Measurements from ENCODE around the gene USP24.

USP24 gene, protein sequence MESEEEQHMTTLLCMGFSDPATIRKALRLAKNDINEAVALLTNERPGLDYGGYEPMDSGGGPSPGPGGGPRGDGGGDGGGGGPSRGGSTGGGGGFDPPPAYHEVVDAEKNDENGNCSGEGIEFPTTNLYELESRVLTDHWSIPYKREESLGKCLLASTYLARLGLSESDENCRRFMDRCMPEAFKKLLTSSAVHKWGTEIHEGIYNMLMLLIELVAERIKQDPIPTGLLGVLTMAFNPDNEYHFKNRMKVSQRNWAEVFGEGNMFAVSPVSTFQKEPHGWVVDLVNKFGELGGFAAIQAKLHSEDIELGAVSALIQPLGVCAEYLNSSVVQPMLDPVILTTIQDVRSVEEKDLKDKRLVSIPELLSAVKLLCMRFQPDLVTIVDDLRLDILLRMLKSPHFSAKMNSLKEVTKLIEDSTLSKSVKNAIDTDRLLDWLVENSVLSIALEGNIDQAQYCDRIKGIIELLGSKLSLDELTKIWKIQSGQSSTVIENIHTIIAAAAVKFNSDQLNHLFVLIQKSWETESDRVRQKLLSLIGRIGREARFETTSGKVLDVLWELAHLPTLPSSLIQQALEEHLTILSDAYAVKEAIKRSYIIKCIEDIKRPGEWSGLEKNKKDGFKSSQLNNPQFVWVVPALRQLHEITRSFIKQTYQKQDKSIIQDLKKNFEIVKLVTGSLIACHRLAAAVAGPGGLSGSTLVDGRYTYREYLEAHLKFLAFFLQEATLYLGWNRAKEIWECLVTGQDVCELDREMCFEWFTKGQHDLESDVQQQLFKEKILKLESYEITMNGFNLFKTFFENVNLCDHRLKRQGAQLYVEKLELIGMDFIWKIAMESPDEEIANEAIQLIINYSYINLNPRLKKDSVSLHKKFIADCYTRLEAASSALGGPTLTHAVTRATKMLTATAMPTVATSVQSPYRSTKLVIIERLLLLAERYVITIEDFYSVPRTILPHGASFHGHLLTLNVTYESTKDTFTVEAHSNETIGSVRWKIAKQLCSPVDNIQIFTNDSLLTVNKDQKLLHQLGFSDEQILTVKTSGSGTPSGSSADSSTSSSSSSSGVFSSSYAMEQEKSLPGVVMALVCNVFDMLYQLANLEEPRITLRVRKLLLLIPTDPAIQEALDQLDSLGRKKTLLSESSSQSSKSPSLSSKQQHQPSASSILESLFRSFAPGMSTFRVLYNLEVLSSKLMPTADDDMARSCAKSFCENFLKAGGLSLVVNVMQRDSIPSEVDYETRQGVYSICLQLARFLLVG (N-terminal part only)

DNA sequence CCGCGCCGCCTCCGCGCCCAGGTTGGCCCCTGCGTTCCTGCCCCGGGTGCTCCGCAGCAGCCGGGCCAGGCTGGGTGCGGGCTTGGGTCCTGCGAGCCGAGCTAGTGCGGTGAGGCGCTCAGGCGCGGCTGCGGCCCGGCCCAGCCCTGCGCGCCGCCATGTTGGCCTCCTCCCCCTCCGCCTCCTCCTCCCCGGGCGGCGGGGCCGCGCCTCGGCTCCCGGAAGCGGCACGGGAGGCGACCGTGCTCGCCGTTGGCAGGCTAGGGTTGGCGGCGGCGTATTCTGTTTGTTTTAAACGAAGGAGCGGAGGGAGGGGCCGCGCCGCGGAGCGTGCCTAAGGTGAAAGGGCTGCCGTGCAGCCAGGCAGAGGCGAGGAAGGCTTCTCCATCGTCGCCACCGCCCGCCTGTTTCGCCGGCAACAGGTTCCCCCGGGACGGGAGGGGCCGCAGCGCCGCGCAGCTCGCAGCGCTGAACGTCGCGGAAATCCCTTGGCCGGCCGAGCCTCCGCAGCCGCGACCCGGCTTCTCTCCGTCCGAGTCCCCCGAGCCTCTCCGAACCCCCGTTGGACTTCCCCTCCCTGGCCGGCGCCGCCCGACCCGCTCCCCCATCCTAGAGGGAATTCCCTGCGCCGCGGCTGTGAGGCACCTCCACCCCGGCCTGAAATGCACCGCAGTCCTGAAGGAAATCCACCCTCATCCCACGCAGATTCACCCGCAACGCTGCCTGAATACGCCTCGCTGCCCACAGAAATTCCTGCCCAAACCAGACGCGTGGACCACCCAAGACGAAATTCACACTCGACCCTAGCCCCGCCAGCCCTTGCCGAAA, at the start of gene USP24:
Gene USP24, minus strand, starts transcription at position 171 of the 828 bp plus-strand sequence. CDS start 251 bp downstream, outside the sequence.
- H3K4me1 ChIP-seq (ENCODE audit: control insufficient read depth in 1 of 2, insufficient read depth in 1 of 2, low read depth in 1 of 2, low read length in 1 of 2), result peaks cover 64 to 65% of the 10 kb centered on the region in 2 experiments
- peak within 1 kb of the TSS; percentile 90 for H3K27ac ChIP-seq
- H3K4me3 ChIP-seq (ENCODE audit: low read depth in 1 of 2, low read length in 1 of 2), result peak within 1 kb of the TSS; percentile 77 to 93
- TF ChIP-seq, protein P1, sequence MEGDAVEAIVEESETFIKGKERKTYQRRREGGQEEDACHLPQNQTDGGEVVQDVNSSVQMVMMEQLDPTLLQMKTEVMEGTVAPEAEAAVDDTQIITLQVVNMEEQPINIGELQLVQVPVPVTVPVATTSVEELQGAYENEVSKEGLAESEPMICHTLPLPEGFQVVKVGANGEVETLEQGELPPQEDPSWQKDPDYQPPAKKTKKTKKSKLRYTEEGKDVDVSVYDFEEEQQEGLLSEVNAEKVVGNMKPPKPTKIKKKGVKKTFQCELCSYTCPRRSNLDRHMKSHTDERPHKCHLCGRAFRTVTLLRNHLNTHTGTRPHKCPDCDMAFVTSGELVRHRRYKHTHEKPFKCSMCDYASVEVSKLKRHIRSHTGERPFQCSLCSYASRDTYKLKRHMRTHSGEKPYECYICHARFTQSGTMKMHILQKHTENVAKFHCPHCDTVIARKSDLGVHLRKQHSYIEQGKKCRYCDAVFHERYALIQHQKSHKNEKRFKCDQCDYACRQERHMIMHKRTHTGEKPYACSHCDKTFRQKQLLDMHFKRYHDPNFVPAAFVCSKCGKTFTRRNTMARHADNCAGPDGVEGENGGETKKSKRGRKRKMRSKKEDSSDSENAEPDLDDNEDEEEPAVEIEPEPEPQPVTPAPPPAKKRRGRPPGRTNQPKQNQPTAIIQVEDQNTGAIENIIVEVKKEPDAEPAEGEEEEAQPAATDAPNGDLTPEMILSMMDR (IDR thresholded peaks at IDR 0.05), result no peak
- H3K36me3 ChIP-seq, result no peaks in the 10 kb centered on the region
- H3K27me3 ChIP-seq, result no peaks in the 10 kb centered on the region
- no peaks in the 10 kb centered on the region for H3K9me3 ChIP-seq

DNA sequence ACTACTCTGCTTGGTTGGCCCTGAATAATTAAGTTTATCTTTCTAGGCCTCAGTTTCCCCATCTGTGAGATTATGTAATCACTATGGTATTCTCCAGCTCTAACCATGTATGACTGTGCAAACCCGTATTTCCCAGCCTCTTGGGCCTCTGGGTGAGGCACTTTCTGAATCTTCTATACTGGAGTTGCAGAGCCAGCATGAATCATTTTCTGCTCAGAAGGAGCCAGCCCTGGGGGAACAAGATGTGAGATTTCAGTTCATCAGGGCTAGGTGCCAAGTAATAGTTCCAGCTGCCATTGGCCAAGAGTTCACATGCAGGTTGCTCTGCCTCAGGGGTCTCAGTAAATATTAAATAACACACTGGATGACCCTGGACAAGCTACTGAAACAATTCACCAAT, 47.7 kb upstream of the USP24 start:
- no peaks in the 10 kb centered on the region for H3K9me3 ChIP-seq
- TF ChIP-seq, protein P1 (IDR thresholded peaks at IDR 0.05), result no peak
- H3K36me3 ChIP-seq, result no peaks in the 10 kb centered on the region
- H3K27ac ChIP-seq, result no peak overlapping the region
- H3K4me1 ChIP-seq (ENCODE audit: control insufficient read depth in 1 of 2, insufficient read depth in 1 of 2, low read depth in 1 of 2, low read length in 1 of 2), result no peaks in the 10 kb centered on the region
- no peak overlapping the region for H3K4me3 ChIP-seq (ENCODE audit: low read depth in 1 of 2, low read length in 1 of 2)
- no peaks in the 10 kb centered on the region for H3K27me3 ChIP-seq

DNA sequence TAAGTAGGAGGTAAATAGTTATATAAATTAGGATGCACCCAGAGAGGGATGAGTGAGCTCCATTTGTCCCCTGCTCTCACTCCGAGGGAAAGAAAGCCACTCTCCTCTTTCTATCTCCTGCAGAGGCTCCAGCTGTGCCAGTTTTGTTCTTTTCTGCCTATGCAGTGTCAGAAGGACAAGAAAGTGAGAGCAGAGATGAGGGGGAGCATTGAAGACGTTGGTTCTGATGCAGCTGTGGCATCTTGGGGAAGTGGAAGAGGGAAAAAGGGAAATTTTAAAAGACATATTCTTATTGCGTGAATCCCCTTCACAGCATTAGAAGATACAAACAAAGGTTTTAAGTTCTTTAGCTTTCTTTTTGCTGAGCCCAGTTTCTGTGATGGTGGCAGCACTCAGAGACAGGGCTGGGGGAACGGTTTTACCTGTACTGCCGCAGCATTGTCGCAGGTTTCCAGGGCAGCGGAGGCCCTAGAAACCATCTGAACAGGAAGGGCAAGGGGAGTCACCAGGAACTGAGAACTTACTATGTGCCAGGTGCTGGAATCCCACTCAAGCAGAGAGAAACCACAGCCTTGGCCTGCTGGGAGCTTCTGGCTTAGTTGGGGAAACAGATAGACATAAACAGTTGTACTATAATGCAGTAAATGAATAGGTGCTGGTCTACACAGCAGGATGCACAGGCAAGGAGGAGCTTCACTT, 44.9 kb upstream of the USP24 start:
- no peak overlapping the region for H3K27ac ChIP-seq
- H3K4me1 ChIP-seq (ENCODE audit: control insufficient read depth in 1 of 2, insufficient read depth in 1 of 2, low read depth in 1 of 2, low read length in 1 of 2), result no peaks in the 10 kb centered on the region
- TF ChIP-seq, protein P1 (IDR thresholded peaks at IDR 0.05), result no peak
- H3K9me3 ChIP-seq, result no peaks in the 10 kb centered on the region
- H3K36me3 ChIP-seq, result no peaks in the 10 kb centered on the region
- H3K27me3 ChIP-seq, result no peaks in the 10 kb centered on the region
- no peak overlapping the region for H3K4me3 ChIP-seq (ENCODE audit: low read depth in 1 of 2, low read length in 1 of 2)

DNA sequence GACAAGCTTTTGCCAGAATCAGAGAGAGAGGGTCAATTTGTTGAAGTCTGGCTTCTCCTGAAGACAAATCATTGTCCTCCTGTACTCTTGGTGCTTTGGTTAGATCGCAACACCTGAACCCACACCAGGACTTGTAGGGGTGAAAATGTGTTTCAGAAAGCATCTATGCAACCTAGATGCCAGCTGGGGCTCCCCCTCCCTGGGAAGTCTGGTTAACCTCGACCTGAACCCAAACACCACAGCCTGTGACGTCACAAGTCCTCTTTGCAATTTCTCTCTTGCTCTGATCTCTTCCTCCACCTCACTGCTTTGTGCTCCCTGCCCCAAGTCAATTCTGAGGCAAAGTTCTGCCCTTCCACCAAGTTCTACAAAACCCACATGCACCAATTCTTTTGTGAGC, 42.8 kb upstream of the USP24 start:
- Histone ChIP-seq H3K36me3 (no peaks in the 10 kb centered on the region), H3K27ac (no peak overlapping the region), H3K4me3 (ENCODE audit: low read depth in 1 of 2, low read length in 1 of 2) (no peak overlapping the region), H3K4me1 (ENCODE audit: control insufficient read depth in 1 of 2, insufficient read depth in 1 of 2, low read depth in 1 of 2, low read length in 1 of 2) (no peaks in the 10 kb centered on the region), H3K9me3 (no peaks in the 10 kb centered on the region), H3K27me3 (no peaks in the 10 kb centered on the region)
- TF ChIP-seq, protein P1 (IDR thresholded peaks at IDR 0.05), result no peak
